Fibroblast of mammary gland (primary cell): ENCODE results near the gene CCDC3.

Experiments used
- DNase-seq: peaks from one replicate; pipeline ENCODE4 v3.0.0-alpha.2; 2010; ENCODE audit warnings: low read depth
- H3K4me3 ChIP-seq: 2 replicates; pipeline ENCODE4 v1.5.1; 2011; ENCODE audit warnings: low read depth, mild to moderate bottlenecking, low read length, moderate library complexity; ENCODE audit not compliant: control insufficient read depth
- TF ChIP-seq, protein P1 (sequence below): conservative IDR thresholded peaks from 2 replicates; pipeline ENCODE4 v1.5.1; 2011; ENCODE audit warnings: low read depth, low read length, inconsistent platforms; ENCODE audit not compliant: control insufficient read depth, insufficient read depth

The CCDC3 gene

DNA sequence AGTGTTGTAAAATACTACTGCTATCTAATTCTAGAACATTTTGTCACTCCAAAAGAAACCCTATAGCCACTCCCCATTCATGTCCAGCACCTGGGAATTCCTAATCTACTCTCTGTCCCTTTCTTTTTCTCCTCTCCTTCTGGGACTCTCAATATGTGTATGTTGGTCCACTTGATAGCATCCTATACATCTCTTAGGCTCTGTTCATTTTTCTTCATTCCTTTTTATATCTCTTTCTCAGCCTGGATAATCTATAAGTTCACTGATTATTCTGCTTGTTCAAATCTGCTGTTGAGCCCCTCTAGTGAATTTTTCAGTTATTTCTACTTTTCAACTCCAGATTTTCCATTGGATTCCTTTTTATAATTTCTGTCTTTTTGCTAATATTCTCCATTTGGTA, 108.6 kb downstream of the CCDC3 start:
- no peak for DNase-seq
- H3K4me3 ChIP-seq: no peak overlapping the region

DNA sequence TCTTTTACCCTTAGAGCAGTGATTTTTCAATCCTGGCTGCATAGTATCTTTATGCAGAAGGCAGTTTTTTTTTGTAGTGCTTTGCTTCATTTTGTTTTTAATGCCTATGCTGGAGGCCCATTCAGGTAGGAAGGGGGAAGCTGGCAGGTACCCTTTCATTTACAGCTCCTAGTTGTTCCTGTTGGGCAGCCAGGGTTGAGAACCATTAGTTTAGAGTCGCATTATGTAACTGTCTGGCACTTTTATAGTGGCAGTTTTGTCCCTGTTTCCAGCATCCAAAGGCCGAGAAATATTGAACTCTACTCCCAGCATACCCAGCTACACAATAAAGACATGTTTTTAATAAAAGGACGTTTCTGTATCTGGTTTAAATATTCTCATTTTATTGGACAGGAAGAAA, 110.6 kb downstream of the CCDC3 start:
- TF ChIP-seq, protein P1, sequence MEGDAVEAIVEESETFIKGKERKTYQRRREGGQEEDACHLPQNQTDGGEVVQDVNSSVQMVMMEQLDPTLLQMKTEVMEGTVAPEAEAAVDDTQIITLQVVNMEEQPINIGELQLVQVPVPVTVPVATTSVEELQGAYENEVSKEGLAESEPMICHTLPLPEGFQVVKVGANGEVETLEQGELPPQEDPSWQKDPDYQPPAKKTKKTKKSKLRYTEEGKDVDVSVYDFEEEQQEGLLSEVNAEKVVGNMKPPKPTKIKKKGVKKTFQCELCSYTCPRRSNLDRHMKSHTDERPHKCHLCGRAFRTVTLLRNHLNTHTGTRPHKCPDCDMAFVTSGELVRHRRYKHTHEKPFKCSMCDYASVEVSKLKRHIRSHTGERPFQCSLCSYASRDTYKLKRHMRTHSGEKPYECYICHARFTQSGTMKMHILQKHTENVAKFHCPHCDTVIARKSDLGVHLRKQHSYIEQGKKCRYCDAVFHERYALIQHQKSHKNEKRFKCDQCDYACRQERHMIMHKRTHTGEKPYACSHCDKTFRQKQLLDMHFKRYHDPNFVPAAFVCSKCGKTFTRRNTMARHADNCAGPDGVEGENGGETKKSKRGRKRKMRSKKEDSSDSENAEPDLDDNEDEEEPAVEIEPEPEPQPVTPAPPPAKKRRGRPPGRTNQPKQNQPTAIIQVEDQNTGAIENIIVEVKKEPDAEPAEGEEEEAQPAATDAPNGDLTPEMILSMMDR: no peak
- DNase-seq: no peak
- H3K4me3 ChIP-seq: no peak overlapping the region

More for the DNA sequence above, 108.6 kb downstream of the CCDC3 start:
- TF ChIP-seq, protein P1: no peak

DNA sequence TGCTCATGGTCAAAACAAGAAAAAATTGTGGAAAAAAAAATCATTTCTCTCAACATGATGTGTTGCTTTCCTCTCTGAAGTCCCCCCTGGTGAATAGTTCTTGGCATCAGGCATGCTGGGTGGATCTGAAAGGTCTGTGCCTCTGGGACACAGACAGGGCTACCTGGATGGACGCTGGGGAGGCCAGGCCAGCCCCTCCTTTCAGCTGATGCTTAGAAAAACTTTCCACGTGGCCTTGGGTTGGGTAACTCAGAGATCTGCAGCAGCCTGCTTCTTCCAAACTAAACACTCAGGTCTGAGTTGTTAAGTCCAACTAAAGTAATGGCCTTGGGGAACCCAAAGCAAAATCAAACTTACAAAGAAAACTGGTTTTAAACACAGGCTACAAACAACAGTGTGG, 113.0 kb downstream of the CCDC3 start:
- TF ChIP-seq, protein P1: no peak
- DNase-seq: no peak
- H3K4me3 ChIP-seq: no peak overlapping the region

DNA sequence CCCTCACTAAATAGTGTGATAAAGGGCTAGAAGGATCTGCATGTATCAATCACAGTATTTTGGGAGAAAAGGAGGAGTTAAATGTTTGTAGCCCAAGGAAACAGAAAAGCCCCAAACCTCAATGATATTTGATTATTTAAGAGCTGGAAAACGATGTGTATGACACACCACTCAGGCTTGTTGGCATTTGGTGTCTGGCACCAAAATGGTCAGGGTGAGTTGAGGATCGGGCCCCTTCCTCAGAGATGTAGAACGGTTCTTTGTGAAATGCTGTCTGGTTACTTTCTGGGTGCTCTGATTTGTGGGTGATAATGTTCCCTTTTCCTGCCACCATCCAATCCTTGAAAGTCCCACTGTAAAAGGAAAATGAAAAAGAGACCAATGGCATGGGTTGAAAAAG, 113.7 kb downstream of the CCDC3 start:
- no peak for DNase-seq
- no peak overlapping the region for H3K4me3 ChIP-seq
- TF ChIP-seq, protein P1: no peak

DNA sequence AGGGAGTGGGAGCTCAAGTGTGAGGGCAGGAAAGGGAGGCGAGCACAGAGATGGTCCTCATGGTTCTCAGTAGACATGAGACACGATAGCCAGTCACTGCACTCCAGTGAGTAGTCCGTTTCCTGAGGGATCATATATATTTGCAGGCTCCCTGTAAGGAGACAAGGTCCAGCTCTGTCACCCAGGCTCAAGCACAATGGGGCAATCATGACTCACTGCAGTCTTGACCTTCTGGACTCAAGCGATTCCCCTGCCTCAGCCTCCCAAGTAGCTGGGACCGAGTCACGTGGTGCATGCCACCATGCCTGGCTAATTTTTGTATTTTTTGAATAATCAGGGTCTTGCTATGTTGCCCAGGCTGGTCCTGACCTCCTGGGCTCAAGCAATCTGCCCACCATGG, 116.7 kb downstream of the CCDC3 start:
- no peak for DNase-seq
- TF ChIP-seq, protein P1: no peak
- no peak overlapping the region for H3K4me3 ChIP-seq

DNA sequence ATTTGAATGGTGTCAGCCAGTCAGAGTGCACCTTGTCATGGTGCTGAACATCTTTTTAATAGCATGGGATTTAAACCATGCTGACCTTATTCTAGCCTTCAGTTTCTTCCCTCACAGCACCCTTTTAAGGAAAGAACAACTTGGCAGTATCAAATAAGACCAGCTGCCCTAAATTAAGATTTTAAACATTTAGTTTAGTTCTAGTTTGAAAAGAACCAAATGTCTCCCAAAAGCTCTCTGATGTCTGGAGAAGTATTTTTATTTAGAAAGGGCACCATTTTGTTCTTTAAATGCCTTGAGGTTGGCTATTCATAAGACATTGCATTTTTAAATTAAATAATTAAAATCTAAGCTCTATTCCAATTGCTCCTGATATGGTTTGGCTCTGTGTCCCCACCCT, 121.1 kb downstream of the CCDC3 start:
- TF ChIP-seq, protein P1: no peak
- H3K4me3 ChIP-seq: no peak overlapping the region
- DNase-seq: no peak

DNA sequence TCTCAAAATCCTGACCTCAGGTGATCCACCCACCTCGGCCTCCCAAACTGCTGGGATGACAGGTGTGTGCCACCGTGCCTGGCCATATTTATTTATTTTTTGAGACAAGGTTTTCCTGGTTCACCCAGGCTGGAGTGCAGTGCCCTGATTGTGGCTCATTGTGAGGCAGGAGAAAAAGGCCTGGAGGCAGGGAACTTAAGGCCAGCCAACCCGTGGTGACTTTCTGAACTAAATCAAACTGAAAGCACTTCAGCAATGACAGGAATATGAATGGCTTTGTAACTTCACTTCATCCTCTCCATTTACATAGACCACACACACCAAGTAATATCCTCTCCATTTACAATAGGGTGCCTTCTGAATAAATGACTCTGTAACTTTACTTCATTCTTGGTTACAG, 124.4 kb downstream of the CCDC3 start:
- no peak overlapping the region for H3K4me3 ChIP-seq
- no peak for DNase-seq
- TF ChIP-seq, protein P1: no peak
